ENCODE data around the gene PRPF8. TPM values are rescaled to one million over a fixed set of nuclear protein-coding genes. Genes with fewer than 3 reads are reported as not detected.

The PRPF8 gene
- total and polyA plus RNA-seq, 2 of the 13 experiments (the other 11 are each of a cell fraction or from before 2014, with no cell fraction given): 112 to 179 TPM

GRCh38 chr17:1616101-1616500, 68.6 kb downstream of the PRPF8 start:
- Histone ChIP-seq H3K27ac (ENCODE audit: extremely low read length, insufficient read depth, low read length) (no peak overlapping the region), H3K4me2 (ENCODE audit: low read depth, low read length) (no peak overlapping the region), H3K79me2 (ENCODE audit: insufficient read depth, low read length) (no peaks in the 10 kb centered on the region), H3K9me3 (ENCODE audit: low read length) (no peaks in the 10 kb centered on the region), H3K4me1 (ENCODE audit: insufficient read depth, low read length) (peaks cover 35% of the 10 kb centered on the region), H2AFZ (ENCODE audit: low read length) (no peak overlapping the region), H4K20me1 (ENCODE audit: insufficient read depth, low read length) (no peaks in the 10 kb centered on the region), H3K9ac (ENCODE audit: insufficient read depth, low read depth, low read length) (no peak overlapping the region), H3K4me3 (replicated peaks in 1 of 3; ENCODE audit: insufficient read depth in 1 of 3, low read depth in 2 of 3, low read length in 3 of 3) (no peak overlapping the region), H3K36me3 (replicated peaks in 1 of 2; ENCODE audit: control insufficient read depth in 1 of 2, insufficient read depth in 2 of 2, low read length in 2 of 2) (peaks cover 0 to 1% of the 10 kb centered on the region in 2 experiments; a peak in 2 of 5 replicates), H3K27me3 (ENCODE audit: control insufficient read depth in 1 of 2, insufficient read depth in 2 of 2, low read length in 2 of 2) (no peaks in the 10 kb centered on the region)
- 85% methylated on average over 13 of the region's 13 CpGs for WGBS (ENCODE audit: low lambda C conversion rate)
- POLR2A ChIA-PET: interaction anchor here (1.3 kb wide), 1 partner anchor 18 kb away, joined by 5 read pairs; no protein-coding TSS in a partner anchor
- CTCF ChIA-PET (ENCODE audit: low intra/inter-chr PET ratio, low total read pairs): no interaction called here
- BruUV-seq (replicated peaks): no TSS peak
- in situ Hi-C loops (cut with HindIII; ENCODE audit: extremely low pct_ligation_motif_present, low pct_unique_long_range_greater_than_20kb) (no loop called here), intact Hi-C loops (cut with micrococcal nuclease; ENCODE audit: unreplicated experiment) (no loop called here)
- ATAC-seq (no peak), DNase-seq (ENCODE audit: low spot score) (no peak), FAIRE-seq (no peak)
- TF ChIP-seq EED (CRISPR knock-in tag; IDR thresholded peaks at IDR 0.05): no peak
- TF ChIP-seq TSC22D2 (CRISPR knock-in tag; IDR thresholded peaks at IDR 0.05; ENCODE audit: borderline replicate concordance): no peak
- no peak for TF ChIP-seq ZNF547 (CRISPR knock-in tag; IDR thresholded peaks at IDR 0.05)
- TF ChIP-seq ZNF230 (CRISPR knock-in tag; IDR thresholded peaks at IDR 0.05): no peak
- TF ChIP-seq CHCHD3 (CRISPR knock-in tag; IDR thresholded peaks at IDR 0.05): no peak
- no peak for TF ChIP-seq GABPB1 (CRISPR knock-in tag; IDR thresholded peaks at IDR 0.05)
- TF ChIP-seq ZNF639 (CRISPR knock-in tag; conservative IDR thresholded peaks at IDR 0.05): no peak
- TF ChIP-seq NR3C1 (CRISPR knock-in tag; IDR thresholded peaks at IDR 0.05): no peak
- TF ChIP-seq SOX5 (CRISPR knock-in tag; IDR thresholded peaks at IDR 0.05; ENCODE audit: borderline replicate concordance): no peak
- no peak for TF ChIP-seq SMYD3 (CRISPR knock-in tag; IDR thresholded peaks at IDR 0.05)
- no peak for TF ChIP-seq ZBTB4 (CRISPR knock-in tag; IDR thresholded peaks at IDR 0.05; ENCODE audit: borderline replicate concordance)
- no peak for TF ChIP-seq HOXA5 (CRISPR knock-in tag; IDR thresholded peaks at IDR 0.05)
- no peak for TF ChIP-seq ZXDC (CRISPR knock-in tag; IDR thresholded peaks at IDR 0.05)
- no peak for TF ChIP-seq ZNF570 (CRISPR knock-in tag; IDR thresholded peaks at IDR 0.05; ENCODE audit: borderline replicate concordance)
- TF ChIP-seq ZNF431 (CRISPR knock-in tag; IDR thresholded peaks at IDR 0.05; ENCODE audit: borderline replicate concordance, low read depth): no peak
